ENCODE results near the gene NIPSNAP3A. TPM values are rescaled to one million over a fixed set of nuclear protein-coding genes. Genes with fewer than 3 reads are reported as not detected.

NIPSNAP3A gene
- total RNA-seq, 2 donors from 2014 or later: 8.3 to 20.6 TPM

GRCh38 chr9:104775574-104775936 lies 28.1 kb downstream of the NIPSNAP3A start:
- H3K27me3 ChIP-seq: no peaks in the 10 kb centered on the region
- no peaks in the 10 kb centered on the region for H3K9me3 ChIP-seq
- TF ChIP-seq CTCF (IDR thresholded peaks at IDR 0.05): no peak
- no peak for DNase-seq (ENCODE audit: low spot score)
- no peak overlapping the region for H3K4me3 ChIP-seq
- H3K36me3 ChIP-seq: peaks cover 8% of the 10 kb centered on the region
- peak overlapping the region; percentile 59 to 88 for H3K27ac ChIP-seq
- peaks cover 0 to 34% of the 10 kb centered on the region in 2 donors for H3K4me1 ChIP-seq

GRCh38 chr9:104775976-104776375 lies 28.5 kb downstream of the NIPSNAP3A start:
- no peak for TF ChIP-seq CTCF (IDR thresholded peaks at IDR 0.05)
- Histone ChIP-seq H3K9me3 (no peaks in the 10 kb centered on the region), H3K36me3 (peaks cover 4% of the 10 kb centered on the region), H3K4me3 (no peak overlapping the region), H3K27ac (peak overlapping the region; percentile 59 to 88), H3K27me3 (no peaks in the 10 kb centered on the region), H3K4me1 (peaks cover 0 to 34% of the 10 kb centered on the region in 2 donors)
- no peak for DNase-seq (ENCODE audit: low spot score)

- Histone ChIP-seq H3K27ac (peak overlapping the region; percentile 59 to 65), H3K4me3 (no peak overlapping the region), H3K9me3 (no peaks in the 10 kb centered on the region), H3K27me3 (no peaks in the 10 kb centered on the region), H3K36me3 (no peaks in the 10 kb centered on the region), H3K4me1 (peaks cover 0 to 34% of the 10 kb centered on the region in 2 donors)
- DNase-seq (ENCODE audit: low spot score): no peak
- TF ChIP-seq CTCF (IDR thresholded peaks at IDR 0.05): no peak
These were observed 29.3 kb downstream of the NIPSNAP3A start for GRCh38 chr9:104776797-104777196.

GRCh38 chr9:104778802-104779201 lies 31.3 kb downstream of the NIPSNAP3A start:
- no peak overlapping the region for H3K4me3 ChIP-seq
- no peak for TF ChIP-seq CTCF (IDR thresholded peaks at IDR 0.05)
- no peak for DNase-seq (ENCODE audit: low spot score)
- H3K9me3 ChIP-seq: no peaks in the 10 kb centered on the region
- peaks cover 0 to 24% of the 10 kb centered on the region in 2 donors for H3K4me1 ChIP-seq
- H3K27me3 ChIP-seq: no peaks in the 10 kb centered on the region
- no peak overlapping the region for H3K27ac ChIP-seq
- H3K36me3 ChIP-seq: peaks cover 7% of the 10 kb centered on the region

- H3K27ac ChIP-seq: no peak overlapping the region
- DNase-seq (ENCODE audit: low spot score): no peak
- no peak overlapping the region for H3K4me3 ChIP-seq
- peaks cover 0 to 23% of the 10 kb centered on the region in 2 donors for H3K4me1 ChIP-seq
- H3K27me3 ChIP-seq: no peaks in the 10 kb centered on the region
- no peaks in the 10 kb centered on the region for H3K9me3 ChIP-seq
- peaks cover 13% of the 10 kb centered on the region for H3K36me3 ChIP-seq
- no peak for TF ChIP-seq CTCF (IDR thresholded peaks at IDR 0.05)
These were observed 31.9 kb downstream of the NIPSNAP3A start for GRCh38 chr9:104779334-104779733.

GRCh38 chr9:104779946-104780535 lies 32.6 kb downstream of the NIPSNAP3A start:
- Histone ChIP-seq H3K27ac (no peak overlapping the region), H3K9me3 (no peaks in the 10 kb centered on the region), H3K4me1 (peaks cover 0 to 23% of the 10 kb centered on the region in 2 donors), H3K36me3 (peaks cover 20% of the 10 kb centered on the region), H3K4me3 (no peak overlapping the region), H3K27me3 (no peaks in the 10 kb centered on the region)
- DNase-seq (ENCODE audit: low spot score): no peak
- TF ChIP-seq CTCF (IDR thresholded peaks at IDR 0.05): no peak
